Measurements from ENCODE around the gene TIE1.

DNA sequence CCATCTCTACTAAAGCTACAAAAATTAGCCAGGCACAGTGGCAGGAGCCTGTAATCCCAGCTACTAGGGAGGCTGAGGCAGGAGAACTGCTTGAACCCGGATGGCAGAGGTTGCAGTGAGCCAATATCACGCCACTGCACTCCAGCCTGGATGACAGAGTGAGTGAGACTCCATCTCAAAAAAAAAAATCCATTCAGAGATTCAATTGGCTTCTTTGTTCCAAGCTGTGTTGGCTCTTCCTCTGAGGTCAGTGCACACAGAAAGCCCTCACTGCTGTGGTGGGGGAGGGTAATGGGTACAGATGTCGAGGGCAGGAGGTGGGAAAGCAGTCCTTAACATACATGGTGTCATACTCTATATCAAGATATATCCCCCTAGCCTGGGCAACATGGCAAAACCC is 14.7 kb downstream of the TIE1 start:
- TF ChIP-seq, protein P1, sequence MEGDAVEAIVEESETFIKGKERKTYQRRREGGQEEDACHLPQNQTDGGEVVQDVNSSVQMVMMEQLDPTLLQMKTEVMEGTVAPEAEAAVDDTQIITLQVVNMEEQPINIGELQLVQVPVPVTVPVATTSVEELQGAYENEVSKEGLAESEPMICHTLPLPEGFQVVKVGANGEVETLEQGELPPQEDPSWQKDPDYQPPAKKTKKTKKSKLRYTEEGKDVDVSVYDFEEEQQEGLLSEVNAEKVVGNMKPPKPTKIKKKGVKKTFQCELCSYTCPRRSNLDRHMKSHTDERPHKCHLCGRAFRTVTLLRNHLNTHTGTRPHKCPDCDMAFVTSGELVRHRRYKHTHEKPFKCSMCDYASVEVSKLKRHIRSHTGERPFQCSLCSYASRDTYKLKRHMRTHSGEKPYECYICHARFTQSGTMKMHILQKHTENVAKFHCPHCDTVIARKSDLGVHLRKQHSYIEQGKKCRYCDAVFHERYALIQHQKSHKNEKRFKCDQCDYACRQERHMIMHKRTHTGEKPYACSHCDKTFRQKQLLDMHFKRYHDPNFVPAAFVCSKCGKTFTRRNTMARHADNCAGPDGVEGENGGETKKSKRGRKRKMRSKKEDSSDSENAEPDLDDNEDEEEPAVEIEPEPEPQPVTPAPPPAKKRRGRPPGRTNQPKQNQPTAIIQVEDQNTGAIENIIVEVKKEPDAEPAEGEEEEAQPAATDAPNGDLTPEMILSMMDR (IDR thresholded peaks at IDR 0.05), result no peak
- TF ChIP-seq EP300 (IDR thresholded peaks at IDR 0.05), result no peak
